Dendritic cell treated with granulocyte-macrophage colony-stimulating factor and Interleukin-4, amounts not matched to agents 40 ng/mL and 50 ng/mL, for 4 days (primary cell): ENCODE measurements around the gene EFNA4.

Source experiments
- H3K27ac Mint-ChIP-seq: one replicate; pipeline ENCODE4 v1.8.0; 2022; ENCODE audit warnings: mild to moderate bottlenecking, mixed read lengths
- H3K27me3 Mint-ChIP-seq: one replicate; pipeline ENCODE4 v1.8.0; 2022; ENCODE audit warnings: mild to moderate bottlenecking, mixed read lengths
- H3K36me3 Mint-ChIP-seq: one replicate; pipeline ENCODE4 v1.8.0; 2022; ENCODE audit warnings: low read depth, mixed read lengths
- H3K4me1 Mint-ChIP-seq: one replicate; pipeline ENCODE4 v1.8.0; 2022; ENCODE audit warnings: low read depth, mixed read lengths
- H3K4me3 Mint-ChIP-seq: one replicate; pipeline ENCODE4 v1.8.0; 2022; ENCODE audit warnings: mild to moderate bottlenecking, moderate library complexity, mixed read lengths
- H3K9me3 Mint-ChIP-seq: one replicate; pipeline ENCODE4 v1.8.0; 2022; ENCODE audit warnings: mixed read lengths
- intact Hi-C: fragments of 100-400 bp; cut with micrococcal nuclease; formaldehyde crosslinking; loops from one replicate; pipeline ENCODE4 v1.15.0; 2022

Gene EFNA4

GRCh38 chr1:155051777-155052398 lies 11.7 kb upstream of the EFNA4 start:
- peak overlapping the region; percentile 87 for H3K4me3 Mint-ChIP-seq
- peak overlapping the region; percentile 90 for H3K27ac Mint-ChIP-seq
- H3K36me3 Mint-ChIP-seq, result peaks cover 53% of the 10 kb centered on the region
- no peaks in the 10 kb centered on the region for H3K27me3 Mint-ChIP-seq
- H3K4me1 Mint-ChIP-seq, result peaks cover 41% of the 10 kb centered on the region
- intact Hi-C loops, result loop anchor here (1.0 to 5.0 kb wide), 3 partner anchors 35 to 115 kb away; partner anchors contain the start of genes CKS1B and PMVK
- H3K9me3 Mint-ChIP-seq, result no peaks in the 10 kb centered on the region

GRCh38 chr1:155052439-155053395 lies 10.8 kb upstream of the EFNA4 start:
- H3K9me3 Mint-ChIP-seq, result no peaks in the 10 kb centered on the region
- intact Hi-C loops, result loop anchor here (5.0 kb wide), 1 partner anchor 35 kb away; no protein-coding TSS in a partner anchor

GRCh38 chr1:155053531-155054105 lies 9.9 kb upstream of the EFNA4 start:
- H3K27me3 Mint-ChIP-seq, result no peaks in the 10 kb centered on the region
- no peaks in the 10 kb centered on the region for H3K9me3 Mint-ChIP-seq
- no peak overlapping the region for H3K27ac Mint-ChIP-seq
- no peak overlapping the region for H3K4me3 Mint-ChIP-seq
- H3K36me3 Mint-ChIP-seq, result peaks cover 71% of the 10 kb centered on the region
- H3K4me1 Mint-ChIP-seq, result peaks cover 41% of the 10 kb centered on the region
- intact Hi-C loops, result loop anchor here (5.0 kb wide), 1 partner anchor 36 kb away; no protein-coding TSS in a partner anchor

More at GRCh38 chr1:155052439-155053395, 10.8 kb upstream of the EFNA4 start:
- Mint-ChIP-seq H3K27me3 (no peaks in the 10 kb centered on the region), H3K4me3 (peak overlapping the region; percentile 87), H3K36me3 (peaks cover 62% of the 10 kb centered on the region), H3K4me1 (peaks cover 41% of the 10 kb centered on the region), H3K27ac (peak overlapping the region; percentile 90)

- intact Hi-C loops, result no loop called here
- H3K4me3 Mint-ChIP-seq, result no peak overlapping the region
- H3K27ac Mint-ChIP-seq, result no peak overlapping the region
- peaks cover 2% of the 10 kb centered on the region for H3K27me3 Mint-ChIP-seq
- H3K4me1 Mint-ChIP-seq, result peaks cover 44% of the 10 kb centered on the region
- no peaks in the 10 kb centered on the region for H3K9me3 Mint-ChIP-seq
- H3K36me3 Mint-ChIP-seq, result peaks cover 99% of the 10 kb centered on the region
Measured at GRCh38 chr1:155057104-155057503, 6.4 kb upstream of the EFNA4 start.

GRCh38 chr1:155057788-155058211 lies 5.7 kb upstream of the EFNA4 start:
- Mint-ChIP-seq H3K27me3 (peaks cover 2% of the 10 kb centered on the region), H3K9me3 (no peaks in the 10 kb centered on the region), H3K4me1 (peaks cover 44% of the 10 kb centered on the region), H3K4me3 (no peak overlapping the region), H3K36me3 (peaks cover 99% of the 10 kb centered on the region), H3K27ac (no peak overlapping the region)
- intact Hi-C loops, result no loop called here

- Mint-ChIP-seq H3K4me1 (peaks cover 60% of the 10 kb centered on the region), H3K9me3 (no peaks in the 10 kb centered on the region), H3K27me3 (peaks cover 9% of the 10 kb centered on the region), H3K4me3 (no peak overlapping the region), H3K27ac (no peak overlapping the region), H3K36me3 (peaks cover 78% of the 10 kb centered on the region)
- intact Hi-C loops, result loop anchor here (1.0 kb wide), 1 partner anchor 15 kb away; no protein-coding TSS in a partner anchor
Measured at GRCh38 chr1:155060736-155061135, 2.8 kb upstream of the EFNA4 start.

GRCh38 chr1:155061381-155062150 lies 2.0 kb upstream of the EFNA4 start:
- intact Hi-C loops, result loop anchor here (1.0 kb wide), 1 partner anchor 16 kb away; no protein-coding TSS in a partner anchor
- H3K4me1 Mint-ChIP-seq, result peaks cover 60% of the 10 kb centered on the region
- no peak overlapping the region for H3K4me3 Mint-ChIP-seq
- peaks cover 9% of the 10 kb centered on the region for H3K27me3 Mint-ChIP-seq
- peaks cover 78% of the 10 kb centered on the region for H3K36me3 Mint-ChIP-seq
- H3K9me3 Mint-ChIP-seq, result no peaks in the 10 kb centered on the region
- no peak overlapping the region for H3K27ac Mint-ChIP-seq

GRCh38 chr1:155062151-155062686 lies 1.3 kb upstream of the EFNA4 start:
- Mint-ChIP-seq H3K36me3 (peaks cover 78% of the 10 kb centered on the region), H3K4me3 (no peak overlapping the region), H3K27me3 (peaks cover 12% of the 10 kb centered on the region), H3K9me3 (no peaks in the 10 kb centered on the region), H3K27ac (no peak overlapping the region), H3K4me1 (peaks cover 67% of the 10 kb centered on the region)
- intact Hi-C loops, result no loop called here

- peak overlapping the region; percentile 68 for H3K27ac Mint-ChIP-seq
- peaks cover 12% of the 10 kb centered on the region for H3K27me3 Mint-ChIP-seq
- peaks cover 78% of the 10 kb centered on the region for H3K36me3 Mint-ChIP-seq
- H3K4me1 Mint-ChIP-seq, result peaks cover 68% of the 10 kb centered on the region
- no peaks in the 10 kb centered on the region for H3K9me3 Mint-ChIP-seq
- peak overlapping the region; percentile 84 for H3K4me3 Mint-ChIP-seq
- intact Hi-C loops, result loop anchor here (1.0 kb wide), 1 partner anchor 21 kb away; no protein-coding TSS in a partner anchor
Measured at GRCh38 chr1:155062702-155063411, 683 bp upstream of the EFNA4 start.

- Mint-ChIP-seq H3K4me3 (peak overlapping the region; percentile 84), H3K4me1 (peaks cover 74% of the 10 kb centered on the region)
- intact Hi-C loops, result no loop called here
Measured at GRCh38 chr1:155064111-155064831, 731 bp downstream of the EFNA4 start.

GRCh38 chr1:155064832-155065429 lies 1.4 kb downstream of the EFNA4 start:
- H3K27ac Mint-ChIP-seq, result no peak overlapping the region
- no peaks in the 10 kb centered on the region for H3K9me3 Mint-ChIP-seq
- peaks cover 72% of the 10 kb centered on the region for H3K4me1 Mint-ChIP-seq
- peaks cover 76% of the 10 kb centered on the region for H3K36me3 Mint-ChIP-seq
- peaks cover 15% of the 10 kb centered on the region for H3K27me3 Mint-ChIP-seq
- intact Hi-C loops, result no loop called here
- H3K4me3 Mint-ChIP-seq, result peak overlapping the region; percentile 84

More at GRCh38 chr1:155064111-155064831, 731 bp downstream of the EFNA4 start:
- peaks cover 15% of the 10 kb centered on the region for H3K27me3 Mint-ChIP-seq
- H3K36me3 Mint-ChIP-seq, result peaks cover 78% of the 10 kb centered on the region
- no peaks in the 10 kb centered on the region for H3K9me3 Mint-ChIP-seq
- peak overlapping the region; percentile 68 for H3K27ac Mint-ChIP-seq

GRCh38 chr1:155066777-155067176 lies 3.2 kb downstream of the EFNA4 start:
- intact Hi-C loops, result no loop called here
- Mint-ChIP-seq H3K9me3 (no peaks in the 10 kb centered on the region), H3K4me3 (no peak overlapping the region), H3K27ac (no peak overlapping the region), H3K4me1 (peaks cover 71% of the 10 kb centered on the region), H3K36me3 (peaks cover 58% of the 10 kb centered on the region), H3K27me3 (peaks cover 13% of the 10 kb centered on the region)
